ENCODE results near the gene SPRR5. TPM values are rescaled to one million over a fixed set of nuclear protein-coding genes. Genes with fewer than 3 reads are reported as not detected.

Gene SPRR5
- total and polyA plus RNA-seq, 2 experiments from 2014 or later = not detected

- no peak overlapping the region for H3K27ac ChIP-seq
- TF ChIP-seq, protein P1, sequence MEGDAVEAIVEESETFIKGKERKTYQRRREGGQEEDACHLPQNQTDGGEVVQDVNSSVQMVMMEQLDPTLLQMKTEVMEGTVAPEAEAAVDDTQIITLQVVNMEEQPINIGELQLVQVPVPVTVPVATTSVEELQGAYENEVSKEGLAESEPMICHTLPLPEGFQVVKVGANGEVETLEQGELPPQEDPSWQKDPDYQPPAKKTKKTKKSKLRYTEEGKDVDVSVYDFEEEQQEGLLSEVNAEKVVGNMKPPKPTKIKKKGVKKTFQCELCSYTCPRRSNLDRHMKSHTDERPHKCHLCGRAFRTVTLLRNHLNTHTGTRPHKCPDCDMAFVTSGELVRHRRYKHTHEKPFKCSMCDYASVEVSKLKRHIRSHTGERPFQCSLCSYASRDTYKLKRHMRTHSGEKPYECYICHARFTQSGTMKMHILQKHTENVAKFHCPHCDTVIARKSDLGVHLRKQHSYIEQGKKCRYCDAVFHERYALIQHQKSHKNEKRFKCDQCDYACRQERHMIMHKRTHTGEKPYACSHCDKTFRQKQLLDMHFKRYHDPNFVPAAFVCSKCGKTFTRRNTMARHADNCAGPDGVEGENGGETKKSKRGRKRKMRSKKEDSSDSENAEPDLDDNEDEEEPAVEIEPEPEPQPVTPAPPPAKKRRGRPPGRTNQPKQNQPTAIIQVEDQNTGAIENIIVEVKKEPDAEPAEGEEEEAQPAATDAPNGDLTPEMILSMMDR (IDR thresholded peaks at IDR 0.05; ENCODE audit: low read depth, low read length) = no peak
Observed at GRCh38 chr1:152904688-152905440, 42.1 kb upstream of the SPRR5 start.

GRCh38 chr1:152906023-152906565, 40.9 kb upstream of the SPRR5 start:
- Histone ChIP-seq H3K36me3 (no peaks in the 10 kb centered on the region), H3K4me3 (no peak overlapping the region), H3K4me1 (ENCODE audit: low read depth) (no peaks in the 10 kb centered on the region), H3K27ac (no peak overlapping the region), H3K9me3 (ENCODE audit: low read depth) (no peaks in the 10 kb centered on the region), H3K27me3 (no peaks in the 10 kb centered on the region)
- TF ChIP-seq, protein P1 (IDR thresholded peaks at IDR 0.05; ENCODE audit: low read depth, low read length) = no peak
- no peak for DNase-seq (ENCODE audit: low read depth in 1 of 2, low spot score in 1 of 2)

More at GRCh38 chr1:152904688-152905440, 42.1 kb upstream of the SPRR5 start:
- Histone ChIP-seq H3K4me1 (ENCODE audit: low read depth) (no peaks in the 10 kb centered on the region), H3K27me3 (no peaks in the 10 kb centered on the region), H3K9me3 (ENCODE audit: low read depth) (no peaks in the 10 kb centered on the region), H3K4me3 (no peak overlapping the region), H3K36me3 (no peaks in the 10 kb centered on the region)
- DNase-seq (ENCODE audit: low read depth in 1 of 2, low spot score in 1 of 2) = no peak

- no peak within 1 kb of the TSS for H3K27ac ChIP-seq
- no peaks in the 10 kb centered on the region for H3K9me3 ChIP-seq (ENCODE audit: low read depth)
- H3K36me3 ChIP-seq = no peaks in the 10 kb centered on the region
- no peaks in the 10 kb centered on the region for H3K4me1 ChIP-seq (ENCODE audit: low read depth)
- TF ChIP-seq, protein P1 (IDR thresholded peaks at IDR 0.05; ENCODE audit: low read depth, low read length) = no peak
- no peak within 1 kb of the TSS for H3K4me3 ChIP-seq
- no peaks in the 10 kb centered on the region for H3K27me3 ChIP-seq
- no peak for DNase-seq (ENCODE audit: low read depth in 1 of 2, low spot score in 1 of 2)
Observed at GRCh38 chr1:152907686-152908601, 39.1 kb upstream of the SPRR5 start, which contains the start of gene IVL. Gene IVL, plus strand, starts transcription at chr1:152908546. Its CDS starts 1,252 bp downstream, at chr1:152909798.

DNA sequence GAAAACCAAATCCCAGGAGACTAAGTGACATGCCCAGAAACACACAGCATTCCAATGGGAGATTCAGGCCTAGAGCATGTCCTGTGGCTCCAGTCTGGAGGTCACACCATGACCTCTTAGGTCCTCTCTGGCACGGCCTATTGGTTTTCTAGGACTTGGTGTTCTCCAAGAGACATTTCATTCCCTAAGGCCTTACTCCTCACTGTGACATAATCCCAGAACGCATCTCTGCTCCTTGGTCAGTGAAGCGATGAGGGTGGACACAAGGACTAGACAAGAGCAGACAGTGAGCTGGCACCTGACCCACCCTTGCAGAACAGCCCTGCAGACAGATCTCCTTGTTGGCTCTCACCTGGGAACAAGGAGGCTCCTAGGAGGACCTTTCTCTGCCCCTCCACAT, 37.8 kb upstream of the SPRR5 start:
- H3K27ac ChIP-seq = no peak overlapping the region
- no peak for DNase-seq (ENCODE audit: low read depth in 1 of 2, low spot score in 1 of 2)
- no peaks in the 10 kb centered on the region for H3K27me3 ChIP-seq
- H3K4me3 ChIP-seq = no peak overlapping the region
- TF ChIP-seq, protein P1 (IDR thresholded peaks at IDR 0.05; ENCODE audit: low read depth, low read length) = no peak
- no peaks in the 10 kb centered on the region for H3K4me1 ChIP-seq (ENCODE audit: low read depth)
- no peaks in the 10 kb centered on the region for H3K36me3 ChIP-seq
- H3K9me3 ChIP-seq (ENCODE audit: low read depth) = no peaks in the 10 kb centered on the region

DNA sequence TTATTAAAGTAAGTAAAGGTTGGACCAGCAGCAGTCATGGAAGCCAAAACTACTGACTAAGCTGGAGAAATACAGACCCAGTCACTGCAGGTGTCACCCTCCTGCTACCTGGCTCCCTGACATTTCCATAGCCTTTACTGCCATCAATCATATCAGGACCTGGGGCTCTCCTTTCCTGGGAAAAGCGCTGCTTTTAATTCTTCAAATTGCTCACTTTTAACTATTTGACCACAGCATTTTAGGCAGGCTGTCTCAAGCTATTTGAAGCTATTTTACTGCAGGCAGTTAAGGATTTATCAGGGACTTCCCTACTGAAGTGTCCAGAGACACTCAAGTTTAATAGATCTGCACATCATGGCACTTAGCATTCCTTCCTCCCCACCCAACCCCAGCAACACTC, 34.5 kb upstream of the SPRR5 start:
- H3K4me1 ChIP-seq (ENCODE audit: low read depth) = no peaks in the 10 kb centered on the region
- H3K9me3 ChIP-seq (ENCODE audit: low read depth) = no peaks in the 10 kb centered on the region
- no peak overlapping the region for H3K4me3 ChIP-seq
- no peaks in the 10 kb centered on the region for H3K27me3 ChIP-seq
- TF ChIP-seq, protein P1 (IDR thresholded peaks at IDR 0.05; ENCODE audit: low read depth, low read length) = no peak
- H3K36me3 ChIP-seq = no peaks in the 10 kb centered on the region
- no peak overlapping the region for H3K27ac ChIP-seq
- no peak for DNase-seq (ENCODE audit: low read depth in 1 of 2, low spot score in 1 of 2)
